GM21447 (cell line): ENCODE data around the gene CCNT1.
"Not testable (repeated sequence)": the region's sequence is repeated elsewhere in the genome, so short reads cannot be mapped to it uniquely, and the experiment has no call there.

ENCODE experiments used
- ATAC-seq: cut with Tn5 transposase; IDR thresholded peaks from one replicate; pipeline ENCODE4 v1.9.1; 2021; ENCODE audit not compliant: unreplicated experiment

The CCNT1 gene

GRCh38 chr12:48716493-48717251, at the start of gene CCNT1:
Gene CCNT1 (minus strand): TSS chr12:48716707. CDS start chr12:48716675, 32 bp downstream.
- peak; percentile 96 for ATAC-seq

DNA sequence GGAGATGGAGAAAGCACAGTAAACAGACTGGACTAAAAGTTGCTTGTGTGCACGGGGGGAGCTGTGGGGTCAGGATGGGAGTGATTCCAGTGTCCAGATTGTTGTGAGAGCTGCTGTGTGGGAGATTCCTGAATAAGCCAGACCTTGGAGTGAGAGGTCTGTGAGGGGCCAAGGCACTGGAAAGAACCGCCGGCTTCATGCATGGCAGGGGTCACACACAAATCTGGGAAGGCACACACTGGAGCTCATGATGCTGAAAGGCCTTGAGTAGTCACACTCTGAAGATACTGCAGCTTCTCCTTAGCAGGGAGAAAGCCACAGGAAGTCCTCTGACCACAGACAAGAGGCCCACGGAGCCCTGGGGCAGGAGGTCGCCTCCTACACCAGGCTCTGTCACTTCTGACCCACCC, 49.3 kb upstream of the CCNT1 start:
- peak; percentile 57 for ATAC-seq

GRCh38 chr12:48764521-48764920, 48.0 kb upstream of the CCNT1 start:
- no peak for ATAC-seq

- no peak for ATAC-seq
These were observed 42.2 kb upstream of the CCNT1 start for GRCh38 chr12:48758737-48759136.

DNA sequence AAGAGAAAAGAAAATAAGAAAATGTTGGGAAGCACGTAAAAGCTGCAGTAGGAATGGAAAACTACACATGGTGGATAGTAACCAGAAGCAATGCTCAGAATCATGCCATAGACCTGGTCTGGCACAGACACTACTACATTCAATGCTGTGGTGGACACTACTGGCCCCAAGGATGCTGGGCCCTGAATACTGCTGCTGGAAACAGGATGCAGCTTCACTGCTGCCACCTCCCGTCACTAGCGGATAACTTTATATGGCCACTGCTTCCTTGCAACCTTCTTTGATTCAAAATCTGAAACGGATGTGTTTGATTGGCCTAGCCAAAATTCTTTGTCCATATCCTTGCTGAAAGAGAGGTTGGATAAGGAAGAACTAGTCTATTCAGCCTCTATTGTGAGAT, 41.7 kb upstream of the CCNT1 start:
- ATAC-seq = no peak

GRCh38 chr12:48750769-48751356, 34.4 kb upstream of the CCNT1 start:
- no peak for ATAC-seq

DNA sequence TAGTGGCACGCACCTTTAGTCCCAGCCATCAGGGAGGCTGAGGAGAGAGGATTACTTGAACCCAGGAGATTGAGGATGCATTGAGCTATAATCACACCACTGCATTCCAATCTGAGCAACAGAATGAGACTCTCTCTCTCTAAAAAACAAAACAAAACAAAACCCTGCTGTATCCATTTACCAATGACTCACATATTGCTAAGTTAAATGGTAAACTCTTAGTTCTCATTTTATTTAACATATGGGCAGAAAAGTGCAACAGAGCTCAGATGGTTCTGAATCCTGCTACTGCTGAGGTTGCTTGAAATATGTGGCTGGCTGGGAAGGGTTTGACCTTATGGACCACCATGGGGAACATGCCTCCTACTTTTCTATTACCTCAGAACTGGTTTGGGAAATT, 33.7 kb upstream of the CCNT1 start:
- no peak for ATAC-seq

- no peak for ATAC-seq
These were observed 27.9 kb upstream of the CCNT1 start for GRCh38 chr12:48744251-48745008.

DNA sequence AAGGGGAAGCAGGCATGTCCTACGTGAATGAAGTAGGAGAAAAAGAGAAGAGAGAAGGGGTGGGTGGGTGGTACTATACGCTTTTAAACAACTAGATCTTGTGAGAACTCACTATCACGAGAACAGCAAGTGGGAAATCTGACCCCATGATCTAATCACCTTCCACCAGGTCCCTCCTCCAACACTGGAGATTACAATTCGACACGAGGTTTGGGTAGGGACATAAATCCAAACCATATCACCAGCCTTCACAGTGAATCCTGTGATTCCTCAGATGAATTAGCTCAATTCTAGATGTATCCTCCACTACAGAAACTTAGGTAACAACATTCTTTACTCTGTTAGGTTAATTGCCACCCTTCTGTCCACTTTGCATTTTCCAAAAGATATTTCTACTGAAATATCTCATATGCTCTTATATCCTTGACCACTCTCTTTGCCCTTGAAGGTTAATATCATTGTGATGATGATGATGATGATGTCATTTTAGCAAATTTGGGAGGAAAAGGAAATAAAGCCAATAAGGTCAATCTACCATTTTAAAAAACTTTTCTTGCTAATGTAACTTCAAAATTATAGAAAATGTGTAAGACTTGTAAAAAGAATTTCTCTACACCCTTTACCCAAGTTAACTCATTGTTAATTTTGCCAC, 23.2 kb upstream of the CCNT1 start:
- no peak for ATAC-seq

DNA sequence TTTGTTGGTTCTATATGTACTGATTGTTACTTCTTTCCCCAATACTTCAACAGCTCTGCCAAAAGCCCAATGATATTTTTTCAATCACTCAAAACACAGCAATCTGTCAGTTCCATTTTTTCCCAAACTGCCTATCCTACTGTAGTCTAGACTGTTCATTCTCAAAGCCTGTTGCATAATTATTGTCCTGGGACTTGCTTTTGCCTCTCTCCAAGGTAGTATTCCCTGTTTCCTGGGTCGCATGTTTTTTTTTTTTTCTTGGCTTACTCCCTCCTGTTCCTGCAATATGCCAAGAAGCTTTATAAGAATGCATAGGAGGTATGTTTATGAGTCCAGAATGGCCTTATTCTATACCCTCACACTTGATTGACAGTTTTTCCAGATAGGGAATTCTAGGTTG, 19.9 kb upstream of the CCNT1 start:
- no peak for ATAC-seq

DNA sequence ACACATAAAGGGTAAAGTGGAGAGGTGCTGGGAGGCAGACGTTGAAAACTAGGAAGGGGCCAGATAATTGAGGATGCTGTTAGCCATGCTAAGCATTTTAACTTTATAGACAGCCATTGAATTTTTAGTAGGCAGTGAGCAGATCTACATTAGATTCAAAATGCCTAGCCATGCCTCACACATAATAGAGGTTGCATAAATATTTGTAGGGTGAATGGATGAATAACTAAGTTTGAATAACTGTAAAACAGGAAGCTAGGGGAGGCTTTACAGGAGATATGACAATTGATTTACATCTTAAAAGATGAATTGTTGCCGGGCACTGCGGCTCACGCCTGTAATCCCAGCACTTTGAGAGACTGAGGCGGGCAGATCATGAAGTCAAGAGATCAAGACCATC, 12.3 kb upstream of the CCNT1 start:
- no peak for ATAC-seq

- ATAC-seq = not testable (repeated sequence)
These were observed 4.2 kb upstream of the CCNT1 start for GRCh38 chr12:48720737-48721136.

DNA sequence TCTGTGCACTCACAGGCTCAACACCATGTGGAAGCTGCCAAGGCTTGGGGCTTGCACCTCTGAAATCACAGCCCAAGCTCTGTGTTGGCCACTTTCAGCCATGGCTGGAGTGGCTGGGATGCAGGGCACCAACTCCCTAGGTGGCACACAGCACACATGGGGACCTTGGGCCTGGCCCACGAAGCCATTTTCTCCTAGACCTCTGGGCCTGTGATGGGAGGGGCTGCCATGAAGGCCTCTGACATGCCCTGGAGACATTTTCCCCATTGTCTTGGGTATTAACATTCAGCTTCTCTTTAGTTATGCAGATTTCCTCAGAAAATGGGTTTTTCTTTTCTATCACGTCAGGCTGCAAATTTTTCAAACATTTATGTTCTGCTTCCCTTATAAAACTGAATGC, 3.7 kb upstream of the CCNT1 start:
- not testable (repeated sequence) for ATAC-seq

GRCh38 chr12:48719002-48719401, 2.5 kb upstream of the CCNT1 start:
- ATAC-seq = not testable (repeated sequence)

GRCh38 chr12:48717252-48717695, 767 bp upstream of the CCNT1 start:
- ATAC-seq = peak; percentile 1

- no peak for ATAC-seq
These were observed 377 bp downstream of the CCNT1 start for GRCh38 chr12:48716168-48716492.

DNA sequence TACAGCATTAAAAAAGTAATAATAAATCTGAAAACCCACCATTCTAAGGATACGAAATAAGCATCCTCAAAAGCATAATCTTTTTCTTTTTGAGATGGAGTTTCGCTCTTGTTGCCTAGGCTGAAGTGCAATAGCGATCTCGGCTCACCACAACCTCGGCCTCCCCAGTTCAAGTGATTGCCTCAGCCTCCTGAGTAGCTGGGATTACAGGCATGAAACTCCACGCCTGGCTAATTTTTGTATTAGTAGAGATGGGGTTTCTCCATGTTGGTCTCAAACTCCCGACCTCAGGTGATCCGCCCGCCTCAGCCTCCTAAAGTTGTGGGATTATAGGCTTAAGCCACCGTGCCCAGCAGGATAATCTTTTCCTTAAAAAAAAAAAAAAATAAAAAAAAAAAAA, 4.3 kb downstream of the CCNT1 start:
- no peak for ATAC-seq

DNA sequence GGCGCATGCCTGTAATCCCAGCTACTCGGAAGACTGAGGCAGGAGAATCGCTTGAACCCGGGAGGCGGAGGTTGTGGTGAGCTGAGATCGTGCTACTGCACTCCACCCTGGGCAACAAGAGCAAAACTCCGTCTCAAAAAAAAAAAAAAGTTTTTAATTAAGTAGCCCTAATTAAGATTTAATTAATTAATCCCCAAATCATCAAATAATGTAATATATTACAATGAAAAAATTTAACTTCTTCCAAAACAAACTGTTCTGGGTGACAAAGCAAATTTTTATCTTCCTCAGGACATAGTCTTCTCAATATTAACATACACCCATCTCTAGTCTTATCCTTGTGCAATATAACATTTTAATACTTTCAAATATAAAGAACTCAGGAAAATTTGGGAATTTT, 17.7 kb downstream of the CCNT1 start:
- ATAC-seq = not testable (repeated sequence)

GRCh38 chr12:48696626-48697025, 19.9 kb downstream of the CCNT1 start:
- ATAC-seq = no peak

DNA sequence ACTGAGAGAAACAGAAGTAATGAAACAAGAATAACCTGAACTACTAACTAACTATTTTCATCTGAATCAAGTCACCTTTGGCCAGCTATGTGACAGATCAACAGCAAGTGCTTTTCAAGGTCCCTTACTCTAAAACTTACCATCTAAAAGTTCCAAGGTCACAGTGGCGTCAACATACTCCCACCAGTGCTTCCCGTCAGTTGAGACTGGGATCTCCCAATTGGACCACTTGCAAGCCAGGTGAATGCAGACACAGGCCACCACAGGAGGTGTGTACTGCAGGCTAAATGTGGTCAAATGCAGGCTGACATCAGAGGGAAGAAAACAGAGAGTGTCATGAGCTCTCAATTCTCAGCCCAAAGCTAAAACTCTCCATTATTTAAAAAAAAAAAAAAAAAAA, 20.6 kb downstream of the CCNT1 start:
- ATAC-seq = no peak

DNA sequence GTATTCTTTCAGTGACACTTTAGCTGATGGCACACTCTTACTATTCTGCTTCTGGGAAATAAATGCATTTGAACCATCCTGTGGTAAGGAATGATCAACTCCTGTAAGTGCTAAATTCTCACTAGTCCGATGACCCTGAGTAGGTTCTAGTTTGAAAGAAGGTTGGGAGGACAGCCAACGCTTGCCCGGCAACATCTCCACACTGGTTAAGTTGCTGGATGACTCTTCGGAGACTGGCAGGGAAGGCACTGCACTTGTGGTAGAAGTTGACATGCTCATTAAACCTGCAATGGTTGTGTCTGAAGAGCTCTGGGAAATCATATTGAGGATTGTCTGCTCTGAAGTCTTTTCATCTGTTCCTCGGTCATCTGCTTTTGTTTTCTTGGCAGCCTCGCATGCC, 22.5 kb downstream of the CCNT1 start:
- no peak for ATAC-seq

- ATAC-seq = no peak
These were observed 22.9 kb downstream of the CCNT1 start for GRCh38 chr12:48693572-48693971.
